T-helper 9 cell (primary cell): ENCODE results near the gene FANCC.

Experiments used
- DNase-seq: peaks from one replicate; pipeline ENCODE4 v3.0.0-alpha.2; 2020

FANCC gene

DNA sequence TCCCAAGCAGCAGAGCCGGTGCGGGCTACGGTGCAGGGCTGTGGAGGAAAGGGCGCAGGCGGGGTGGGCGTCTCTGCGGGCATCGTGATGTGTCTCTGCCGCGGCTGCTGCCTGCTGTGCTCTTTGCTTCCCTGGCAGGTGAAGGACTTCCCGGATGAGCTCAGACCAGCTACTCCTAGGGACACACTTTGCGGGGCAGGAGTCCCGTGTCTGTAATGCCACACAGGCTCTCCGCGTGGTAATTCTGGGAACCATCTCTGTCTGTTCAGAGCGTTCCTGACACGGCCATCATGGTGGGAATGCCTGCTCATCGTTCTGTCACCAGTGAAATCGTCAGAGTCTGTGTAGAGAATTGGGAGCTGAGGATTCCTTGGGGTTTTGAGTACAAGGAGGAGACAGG, 235.5 kb downstream of the FANCC start:
- DNase-seq, result no peak

GRCh38 chr9:95080961-95081647, 236.4 kb downstream of the FANCC start:
- DNase-seq, result no peak

DNA sequence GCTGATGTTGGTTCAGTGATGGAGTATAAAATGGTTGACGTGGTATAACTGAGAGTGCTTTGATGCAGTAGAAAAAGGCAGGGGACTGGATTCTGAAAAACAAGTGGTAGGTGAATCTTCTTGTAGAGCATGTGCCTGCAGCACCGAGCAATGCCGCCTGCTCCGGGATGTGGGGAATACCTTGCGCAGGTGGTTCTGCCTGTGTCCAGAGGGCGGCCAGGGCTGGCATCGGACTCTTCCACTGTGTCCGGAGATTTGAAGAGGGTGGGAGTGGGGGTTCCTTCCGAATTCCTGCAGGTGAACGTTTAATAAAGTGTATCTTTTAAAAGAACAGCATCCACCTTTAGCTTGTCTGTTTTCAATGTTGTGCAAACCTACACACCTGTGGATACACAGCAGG, 238.0 kb downstream of the FANCC start:
- no peak for DNase-seq

- DNase-seq, result no peak
These were observed 238.6 kb downstream of the FANCC start for GRCh38 chr9:95078939-95079338.

DNA sequence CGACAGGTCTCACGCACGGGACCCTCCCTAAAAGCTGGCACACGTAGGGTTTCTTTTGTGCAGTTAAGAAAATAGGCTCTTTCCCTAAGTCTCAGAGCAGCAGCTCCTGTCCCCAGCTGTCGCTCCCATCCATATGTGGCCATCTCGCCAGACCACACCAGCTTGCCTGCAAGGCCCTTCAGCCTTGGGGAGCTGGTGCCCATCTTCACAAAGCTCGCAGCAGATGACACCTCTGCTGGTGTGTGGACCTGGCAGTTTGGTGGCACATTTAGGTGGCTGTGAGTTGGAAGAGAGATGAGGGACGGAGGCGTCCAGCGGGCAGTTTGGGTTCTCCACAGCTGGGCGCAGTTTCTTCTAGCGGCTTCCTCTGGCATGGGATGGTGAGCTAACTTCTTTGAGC, 239.0 kb downstream of the FANCC start:
- DNase-seq, result no peak

- DNase-seq, result no peak
These were observed 239.6 kb downstream of the FANCC start for GRCh38 chr9:95077766-95078370.

- DNase-seq, result no peak
These were observed 240.3 kb downstream of the FANCC start for GRCh38 chr9:95077053-95077765.

GRCh38 chr9:95076696-95077052, 240.8 kb downstream of the FANCC start:
- no peak for DNase-seq

- no peak for DNase-seq
These were observed 241.8 kb downstream of the FANCC start for GRCh38 chr9:95075700-95076099.

DNA sequence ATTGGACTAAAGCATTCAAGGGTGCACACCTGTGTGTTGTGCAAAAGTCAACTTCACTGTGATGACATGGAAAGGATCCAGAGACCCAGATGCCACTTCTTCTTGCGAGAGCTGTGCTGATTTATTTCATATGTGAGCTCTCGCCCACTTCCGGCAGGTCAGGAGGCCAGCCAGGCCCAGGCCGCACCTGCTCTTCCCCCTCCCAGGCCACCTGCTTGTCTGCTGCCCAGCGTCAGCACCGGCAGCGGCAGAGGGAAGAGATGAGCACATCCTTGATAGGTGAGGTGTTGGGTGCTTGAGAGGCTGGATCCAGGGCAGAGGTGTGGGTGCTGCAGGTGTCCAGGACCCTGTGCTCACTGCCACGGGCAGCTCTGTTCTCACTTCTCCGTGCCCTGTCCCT, 242.9 kb downstream of the FANCC start:
- no peak for DNase-seq

DNA sequence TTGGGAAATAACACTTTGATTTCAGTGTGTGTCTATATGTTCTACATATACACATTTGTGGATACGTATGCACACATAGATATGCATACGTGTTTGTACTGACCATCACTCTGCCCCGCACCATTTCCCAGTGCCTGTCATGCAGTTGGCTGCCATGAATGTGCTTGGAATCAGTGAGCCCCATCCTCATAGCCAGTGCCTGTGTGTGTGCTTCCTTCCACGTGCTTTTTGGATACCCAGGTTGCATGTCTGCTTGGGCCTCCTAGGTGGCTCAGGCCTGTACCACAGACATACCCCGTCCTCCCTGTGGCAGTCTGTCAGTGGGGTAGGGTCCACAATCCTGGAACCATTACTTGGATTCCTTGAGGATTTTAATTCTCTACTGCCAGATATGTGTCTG, 243.6 kb downstream of the FANCC start:
- DNase-seq, result no peak

DNA sequence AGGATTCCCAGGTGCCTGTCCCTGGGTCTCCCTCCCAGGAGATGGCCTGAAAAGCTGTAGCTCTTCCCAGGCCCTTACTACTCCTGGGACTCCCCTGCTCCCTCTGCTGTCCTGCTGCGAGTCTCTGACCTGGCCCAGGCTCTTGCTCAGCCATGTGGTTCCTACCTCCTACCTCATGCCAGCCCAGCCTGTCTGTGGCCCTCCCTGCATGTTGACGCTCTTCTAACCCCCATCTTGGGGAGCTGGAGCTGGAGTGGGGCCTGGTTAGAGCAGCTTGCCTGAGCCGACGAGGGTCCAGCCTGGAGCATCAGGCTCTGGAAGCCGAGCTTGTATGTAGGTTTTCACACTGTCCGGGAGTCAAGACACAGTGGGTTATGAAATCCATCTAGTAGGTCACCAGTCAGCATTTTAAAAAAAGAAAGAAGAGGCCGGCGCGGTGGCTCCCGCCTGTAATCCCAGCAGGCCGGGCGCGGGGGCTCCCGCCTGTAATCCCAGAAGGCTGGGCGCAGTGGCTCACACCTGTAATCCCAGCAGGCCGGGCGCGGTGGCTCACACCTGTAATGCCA, 244.4 kb downstream of the FANCC start:
- DNase-seq, result no peak

DNA sequence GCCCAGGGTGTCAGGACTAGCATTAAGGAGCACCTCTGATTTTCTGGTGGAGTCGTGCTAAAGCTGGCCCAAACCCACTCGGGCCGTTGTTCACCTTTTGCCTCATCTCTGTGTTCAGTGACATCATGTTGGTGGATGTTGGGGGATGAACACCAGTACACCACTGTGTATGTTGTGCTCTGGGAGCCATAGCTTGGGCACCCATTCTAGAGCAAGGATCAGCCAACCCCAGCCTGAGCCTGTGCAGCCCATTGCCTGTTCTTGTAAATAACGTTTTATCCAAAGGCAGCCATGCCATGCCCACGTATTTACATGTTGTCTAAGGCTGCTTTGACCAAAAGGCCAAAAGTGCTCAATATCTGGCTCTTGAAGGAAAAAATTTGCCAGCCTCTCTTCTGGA, 245.6 kb downstream of the FANCC start:
- DNase-seq, result no peak

- DNase-seq, result no peak
These were observed 246.1 kb downstream of the FANCC start for GRCh38 chr9:95071450-95071849.

GRCh38 chr9:95070549-95071021, 246.9 kb downstream of the FANCC start:
- no peak for DNase-seq

GRCh38 chr9:95067897-95068296, 249.6 kb downstream of the FANCC start:
- no peak for DNase-seq

DNA sequence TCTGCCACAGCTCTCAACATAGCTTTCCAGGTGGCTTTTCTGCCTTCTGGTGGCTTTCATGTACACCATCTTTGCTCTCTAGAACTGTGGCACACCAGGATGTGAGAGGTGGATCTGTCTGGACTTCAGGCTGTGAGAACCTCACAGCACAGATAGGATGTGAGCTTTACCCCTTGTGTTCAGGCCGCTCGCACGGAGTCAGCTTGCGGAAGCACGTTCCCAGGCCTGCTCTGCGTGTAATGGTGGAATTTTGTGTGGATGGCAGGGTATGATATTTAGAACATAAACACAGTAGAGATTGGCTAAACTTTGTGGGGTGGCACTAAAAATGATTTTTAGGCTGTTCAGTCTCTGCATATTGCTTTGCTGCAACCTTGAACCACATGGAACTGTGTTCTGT, 250.5 kb downstream of the FANCC start:
- no peak for DNase-seq

DNA sequence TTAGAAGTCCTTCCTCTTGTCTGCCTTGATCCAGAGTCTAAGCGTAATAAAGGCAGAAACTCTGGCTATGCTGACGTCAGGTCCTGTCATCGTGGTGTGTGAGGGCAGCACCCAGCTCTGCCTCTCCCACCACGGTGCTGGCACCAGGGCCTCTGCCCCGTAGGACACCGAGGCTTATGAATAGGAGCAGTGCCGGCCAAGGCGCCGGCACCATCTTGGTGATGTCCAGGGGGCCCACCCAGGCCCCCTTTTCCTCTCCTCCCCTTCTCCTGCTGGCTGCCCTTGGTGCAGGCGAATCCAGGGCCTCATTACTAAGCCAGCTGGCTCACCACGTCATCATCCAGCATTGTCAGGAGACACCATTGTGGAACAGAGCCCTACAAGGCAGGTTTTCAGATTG, 252.3 kb downstream of the FANCC start:
- no peak for DNase-seq

DNA sequence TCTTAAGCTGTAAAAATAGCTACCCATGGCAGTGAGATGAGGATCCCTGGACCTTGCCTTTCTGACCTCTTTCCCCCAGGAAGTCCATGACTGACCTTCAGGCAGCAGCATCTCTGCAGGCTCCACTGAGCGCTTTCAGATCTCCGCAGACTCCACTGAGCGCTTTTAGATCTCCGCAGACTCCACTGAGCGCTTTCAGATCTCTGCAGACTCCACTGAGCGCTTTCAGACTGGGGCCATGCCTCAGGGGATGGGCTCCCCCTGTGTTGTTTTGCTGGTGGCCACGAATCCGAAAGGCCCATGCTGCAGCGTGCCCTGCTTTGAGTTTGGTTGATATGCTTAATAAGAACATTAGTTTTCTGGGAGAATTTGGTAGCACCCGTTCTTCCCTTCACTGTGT, 254.2 kb downstream of the FANCC start:
- DNase-seq, result no peak

- no peak for DNase-seq
These were observed 254.9 kb downstream of the FANCC start for GRCh38 chr9:95062596-95063065.

DNA sequence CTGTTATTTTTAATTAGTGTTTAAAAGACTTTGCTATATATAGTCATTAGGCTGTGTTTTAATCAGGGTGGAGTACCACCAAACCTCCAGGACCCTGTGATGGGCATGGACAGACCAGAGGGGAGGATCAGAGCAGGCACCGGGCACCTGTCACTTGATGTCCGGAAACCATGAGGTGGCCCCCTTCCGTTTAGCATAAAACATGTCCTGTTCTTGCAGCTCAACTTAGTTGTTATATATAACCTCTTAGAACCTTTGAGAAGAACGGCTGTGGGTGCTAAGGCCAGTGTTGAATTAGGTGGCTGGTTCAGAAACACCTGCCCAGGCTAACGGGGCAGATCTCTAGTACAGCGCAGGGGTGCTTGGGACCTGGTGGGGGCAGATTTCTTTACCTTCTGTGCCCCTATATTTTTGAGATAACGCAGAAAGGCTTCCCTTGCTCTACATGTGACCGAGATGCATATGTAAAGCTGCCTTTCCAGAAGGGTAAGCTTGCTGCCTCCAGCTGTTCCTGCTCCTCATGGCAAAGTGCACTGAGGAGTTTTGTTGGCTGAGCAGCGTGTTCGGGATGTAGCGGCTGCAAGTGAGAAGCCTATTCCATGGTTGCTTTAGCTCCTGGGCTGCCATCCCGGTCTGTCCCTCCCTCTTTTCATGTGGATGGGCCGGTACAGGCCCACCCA, 255.5 kb downstream of the FANCC start:
- no peak for DNase-seq

GRCh38 chr9:95060916-95061315, 256.6 kb downstream of the FANCC start:
- DNase-seq, result no peak

DNA sequence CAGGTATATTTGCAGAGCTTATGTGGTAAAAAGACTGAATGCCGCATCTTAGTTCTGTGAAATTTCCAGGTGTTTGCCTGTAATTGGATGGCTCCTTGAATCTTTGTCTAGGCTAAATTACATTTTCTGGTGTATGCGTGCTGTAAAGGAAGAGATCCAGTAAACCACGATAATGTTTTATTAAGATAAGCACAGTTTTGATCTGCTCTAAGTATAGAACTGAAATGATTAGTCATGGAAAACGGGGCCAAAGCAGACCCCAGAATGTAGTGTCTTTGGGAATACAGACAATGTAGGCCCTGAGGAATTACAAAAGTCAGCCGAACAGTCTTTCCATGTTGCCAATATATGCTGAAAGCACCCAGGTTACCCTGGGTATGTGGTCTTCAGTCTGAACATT, 257.3 kb downstream of the FANCC start:
- DNase-seq, result no peak
